NAMALWA (cell line): ENCODE data around the gene LFNG.
A peak's percentile ranks its signal among the peaks of the same experiment; 100 is the strongest.

Source experiments
- DNase-seq: peaks from one replicate; pipeline ENCODE4 v3.0.0-alpha.2; 2015; ENCODE audit warnings: low spot score

LFNG gene

DNA sequence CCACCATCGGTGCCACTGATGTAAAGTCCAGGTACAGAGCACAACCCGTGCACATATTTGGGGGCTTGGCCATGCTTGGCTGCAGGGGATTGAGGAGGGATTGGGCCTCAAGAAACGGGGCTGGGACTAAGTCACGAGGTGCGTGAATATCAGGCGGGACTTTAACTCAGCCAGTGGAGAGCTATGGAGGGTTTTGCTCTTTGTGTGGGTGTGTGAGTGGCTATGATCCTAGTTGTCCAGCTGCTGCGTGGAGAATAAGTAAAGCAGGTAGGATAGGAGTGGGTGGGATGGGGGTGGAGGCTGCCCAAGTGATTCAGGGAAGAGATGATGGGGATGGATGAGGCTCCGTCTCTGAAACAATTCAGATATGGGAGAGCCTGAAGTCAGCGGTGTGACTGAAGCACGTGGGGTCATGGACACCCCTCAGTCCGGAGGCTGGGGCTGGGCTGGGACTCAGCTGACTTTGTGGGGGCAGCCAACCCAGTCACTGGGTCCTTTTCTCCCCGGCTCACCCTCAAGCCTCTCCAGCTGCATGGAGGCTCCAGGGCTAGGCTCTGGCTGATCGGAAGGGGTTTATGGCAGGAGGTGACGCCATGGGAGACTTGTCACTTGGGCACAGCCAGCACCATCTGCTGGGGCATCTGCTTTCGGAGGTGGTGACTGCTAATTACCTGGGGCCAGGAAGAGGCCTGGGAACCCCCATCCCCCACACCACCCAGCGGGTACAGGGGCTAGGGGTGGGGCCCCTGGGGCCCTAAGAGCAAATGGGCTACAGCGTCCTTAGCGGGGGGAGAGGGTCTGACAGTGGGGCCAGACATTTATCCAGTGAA, 1.7 kb upstream of the LFNG start:
- DNase-seq: peak; percentile 26

DNA sequence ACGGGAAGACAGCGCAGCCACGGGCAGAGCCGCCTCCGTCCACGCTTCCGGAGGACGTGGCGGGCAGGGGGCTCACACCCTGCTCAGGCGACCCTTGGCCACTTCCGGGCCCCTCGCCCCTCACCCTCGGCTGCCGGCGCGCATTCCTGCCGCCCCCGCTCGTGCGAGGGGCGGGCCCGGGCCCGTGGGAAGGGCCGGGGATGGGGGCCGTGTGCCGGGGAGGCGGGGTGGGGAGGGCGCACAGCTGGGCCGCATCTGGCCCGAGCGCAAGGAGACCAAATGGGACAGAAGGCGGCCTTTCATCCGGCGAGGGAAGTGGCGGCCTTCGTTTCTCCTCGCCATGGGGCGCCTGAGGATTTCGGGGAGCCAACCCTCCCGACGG, 846 bp upstream of the LFNG start:
- no peak for DNase-seq

DNA sequence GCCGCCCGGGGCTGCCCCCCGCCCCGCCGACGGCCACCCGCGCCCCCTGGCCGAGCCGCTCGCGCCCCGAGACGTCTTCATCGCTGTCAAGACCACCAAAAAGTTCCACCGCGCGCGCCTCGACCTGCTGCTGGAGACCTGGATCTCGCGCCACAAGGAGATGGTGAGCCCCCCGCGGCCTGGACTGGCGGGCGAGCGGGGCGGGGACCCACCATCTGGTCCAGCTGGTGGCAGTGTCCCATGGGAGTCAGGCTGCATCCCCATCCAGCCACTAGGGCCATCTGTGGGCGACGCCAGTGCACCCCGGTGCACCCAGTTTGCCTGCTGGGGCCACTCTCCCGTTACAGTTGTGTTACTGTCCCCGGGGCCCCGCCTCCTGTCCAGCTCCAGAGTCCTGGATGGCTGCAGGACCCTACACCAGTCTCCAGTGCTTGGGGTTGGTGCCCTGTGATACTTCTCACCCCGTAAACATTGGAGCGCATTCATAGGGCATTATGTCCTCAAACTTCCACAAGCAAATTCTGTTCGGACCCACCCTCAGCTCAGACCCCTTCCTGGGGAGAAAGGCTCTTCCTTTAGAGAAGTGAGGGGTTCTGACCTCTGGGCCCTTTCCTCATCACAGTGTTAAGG, 672 bp downstream of the LFNG start:
- peak; percentile 68 for DNase-seq

DNA sequence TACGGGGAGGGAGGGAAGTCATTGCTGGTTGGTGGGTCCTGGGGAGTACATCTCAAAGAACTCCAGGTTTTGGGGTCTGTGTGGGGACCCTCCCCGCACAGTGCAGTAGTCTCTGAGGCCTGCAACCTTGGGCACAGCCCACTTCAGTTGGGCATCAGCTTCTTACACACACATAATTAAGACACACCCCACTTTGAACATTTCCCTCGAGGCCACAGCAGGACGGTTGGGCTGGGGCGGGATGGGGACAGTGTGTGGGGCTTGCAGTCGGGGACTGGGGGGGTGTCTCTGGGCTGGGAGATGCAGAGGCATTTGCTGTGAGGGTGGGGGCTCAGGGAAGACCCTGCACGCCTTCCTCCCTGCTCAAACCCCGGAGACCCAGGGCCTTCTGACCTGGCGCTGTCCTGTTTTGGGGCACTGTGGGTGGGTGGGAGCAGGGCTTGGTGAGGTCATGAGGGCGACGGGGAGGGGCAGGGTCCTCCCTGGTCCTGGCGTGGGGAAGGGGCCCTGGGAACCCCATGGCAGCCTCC, 1.3 kb downstream of the LFNG start:
- peak; percentile 50 for DNase-seq

DNA sequence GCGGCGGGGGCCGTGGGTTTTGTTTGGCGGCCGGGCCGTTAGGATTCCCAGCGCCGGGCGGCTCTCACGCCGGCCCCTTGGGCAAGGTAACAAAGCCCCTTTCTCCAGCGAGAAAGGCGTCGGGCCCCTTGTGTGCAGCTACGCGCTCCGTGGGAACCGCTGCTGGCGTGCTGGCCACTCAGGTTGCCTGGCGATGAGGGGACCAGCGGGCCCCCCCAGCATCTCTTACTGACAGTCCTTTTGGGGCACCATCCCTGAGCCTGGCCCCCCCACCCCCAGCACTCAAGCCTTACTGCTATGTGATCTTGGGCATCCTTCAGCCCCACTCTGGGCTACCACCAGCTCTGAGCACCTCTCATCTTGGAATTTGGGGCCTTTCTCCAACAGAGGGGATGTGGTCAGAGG, 1.8 kb downstream of the LFNG start:
- peak; percentile 23 for DNase-seq

DNA sequence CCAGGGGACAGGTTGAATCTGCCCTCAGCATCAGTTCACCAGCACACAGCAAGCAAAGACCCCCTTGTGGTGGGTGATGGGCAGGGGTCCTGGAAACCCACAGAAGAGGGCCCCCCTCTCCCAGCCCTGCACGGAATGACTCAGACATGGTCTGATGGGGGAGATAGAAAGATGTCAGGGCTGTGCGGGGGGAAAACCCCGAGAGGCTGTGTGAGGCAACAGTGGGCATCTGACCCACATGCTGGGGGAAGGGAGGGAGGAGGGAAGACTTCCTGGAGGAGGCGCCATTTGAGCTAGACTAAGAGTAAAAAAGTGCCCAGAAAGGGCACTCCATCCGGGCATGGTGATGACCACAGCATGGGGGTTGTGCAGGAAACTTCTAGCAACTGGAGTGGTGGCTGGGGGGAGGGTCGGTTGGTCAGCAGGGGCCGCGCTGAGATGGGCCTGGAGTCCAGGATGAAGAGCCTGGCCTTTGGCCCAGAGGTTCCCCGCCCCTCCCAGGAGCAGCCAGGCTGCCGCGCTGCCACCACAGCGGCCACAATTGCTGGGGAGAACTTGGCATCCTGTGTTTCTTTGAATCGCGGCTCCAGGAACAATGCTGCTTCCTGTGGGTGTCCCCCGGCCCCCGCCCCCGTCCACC, 2.5 kb downstream of the LFNG start:
- DNase-seq: peak; percentile 50

DNA sequence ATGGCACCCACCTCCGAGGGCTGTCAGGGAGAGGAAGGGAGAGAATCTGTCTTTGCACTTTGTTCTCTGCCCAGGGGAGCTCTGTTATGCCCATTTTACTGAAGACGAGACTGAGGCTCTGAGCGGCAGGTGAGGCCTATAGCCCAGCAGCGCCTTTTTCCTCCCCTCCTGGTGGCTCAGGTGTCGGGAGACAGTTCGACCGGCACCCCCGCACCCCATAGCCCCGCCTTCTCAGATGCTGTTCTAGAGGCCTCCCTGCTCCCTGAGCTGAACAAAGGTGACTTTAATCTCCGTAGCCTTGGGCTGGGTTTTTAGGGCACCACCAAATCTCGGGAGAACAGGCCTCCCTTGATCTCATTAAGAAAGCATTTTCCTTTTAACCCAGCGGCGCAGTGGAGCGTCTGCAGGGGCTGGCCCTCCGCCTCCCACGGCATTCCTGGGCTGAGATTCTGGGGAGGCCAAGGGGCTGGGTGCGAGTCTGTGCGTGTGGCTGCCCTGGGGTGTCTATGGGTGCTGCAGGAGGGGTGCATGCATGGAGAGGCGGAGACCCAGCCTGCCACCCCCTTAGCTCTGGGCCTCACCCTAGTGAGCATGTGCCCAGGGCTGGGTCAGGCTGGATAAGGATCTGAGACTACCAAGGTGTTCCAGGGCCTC, 3.3 kb downstream of the LFNG start:
- peak; percentile 21 for DNase-seq

DNA sequence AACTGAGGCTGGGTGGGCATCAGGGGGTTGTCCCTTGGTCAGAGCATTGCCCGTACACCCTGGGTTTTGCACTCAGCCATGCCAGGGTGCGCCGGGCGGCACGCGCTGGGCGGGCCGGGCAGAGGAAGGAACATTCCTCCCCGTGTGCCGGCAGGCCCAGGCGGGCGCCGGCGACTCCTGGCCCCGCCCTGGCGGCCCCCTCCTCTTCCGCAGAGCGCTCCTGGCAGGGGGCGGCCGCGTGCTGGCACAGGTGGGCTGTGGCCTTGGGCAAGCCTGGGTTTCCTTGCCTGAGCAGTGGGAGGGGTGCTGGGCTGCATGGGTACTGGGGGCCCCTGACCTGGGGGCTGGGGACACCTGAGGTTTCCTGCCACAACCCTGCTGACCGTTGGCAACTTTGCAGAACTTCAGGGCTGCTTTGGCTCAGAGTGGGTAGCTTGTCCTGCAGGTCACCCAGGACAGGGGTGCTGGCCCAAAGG, 3.9 kb downstream of the LFNG start:
- no peak for DNase-seq

DNA sequence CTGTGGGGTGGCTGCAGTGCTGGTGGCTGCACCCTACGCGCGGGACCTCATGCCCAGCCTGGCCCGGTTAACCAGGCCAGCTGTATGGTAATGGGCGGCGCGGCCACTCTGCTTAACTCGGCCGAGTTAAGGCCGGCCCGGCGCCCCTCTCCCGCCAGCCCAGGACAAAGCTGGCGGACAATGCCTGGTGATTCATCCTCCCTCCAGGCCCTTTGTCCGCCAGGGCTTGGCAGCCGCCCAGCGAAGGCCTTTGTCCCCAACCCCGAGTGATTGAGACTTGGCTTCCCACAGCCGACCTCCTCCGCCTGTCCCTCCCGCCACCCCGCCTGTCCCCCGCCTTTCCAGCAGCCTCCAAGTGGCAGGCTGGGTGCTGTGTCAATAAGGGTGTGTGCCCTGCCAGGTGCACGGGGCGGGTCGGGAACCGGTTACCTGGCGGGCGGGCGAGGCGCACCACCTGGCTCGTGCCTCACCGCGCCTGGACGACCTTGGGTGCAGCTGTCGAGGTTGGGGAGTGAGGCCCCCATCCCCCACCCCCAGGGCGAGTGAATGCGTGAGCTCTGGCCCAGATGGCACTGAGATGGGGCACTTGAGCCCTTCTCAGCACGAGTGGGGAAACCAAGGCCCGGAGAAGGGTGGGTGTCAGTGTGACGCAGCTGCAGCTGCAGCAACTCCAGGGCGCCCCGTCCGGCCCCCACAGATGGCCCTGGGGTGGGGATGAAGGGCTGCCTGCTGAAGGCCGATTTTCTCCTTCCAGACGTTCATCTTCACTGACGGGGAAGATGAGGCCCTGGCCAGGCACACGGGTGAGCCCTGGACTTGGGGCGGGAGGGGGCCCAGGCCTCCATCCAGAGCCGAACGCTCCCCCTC, 4.6 kb downstream of the LFNG start:
- DNase-seq: peak; percentile 51

DNA sequence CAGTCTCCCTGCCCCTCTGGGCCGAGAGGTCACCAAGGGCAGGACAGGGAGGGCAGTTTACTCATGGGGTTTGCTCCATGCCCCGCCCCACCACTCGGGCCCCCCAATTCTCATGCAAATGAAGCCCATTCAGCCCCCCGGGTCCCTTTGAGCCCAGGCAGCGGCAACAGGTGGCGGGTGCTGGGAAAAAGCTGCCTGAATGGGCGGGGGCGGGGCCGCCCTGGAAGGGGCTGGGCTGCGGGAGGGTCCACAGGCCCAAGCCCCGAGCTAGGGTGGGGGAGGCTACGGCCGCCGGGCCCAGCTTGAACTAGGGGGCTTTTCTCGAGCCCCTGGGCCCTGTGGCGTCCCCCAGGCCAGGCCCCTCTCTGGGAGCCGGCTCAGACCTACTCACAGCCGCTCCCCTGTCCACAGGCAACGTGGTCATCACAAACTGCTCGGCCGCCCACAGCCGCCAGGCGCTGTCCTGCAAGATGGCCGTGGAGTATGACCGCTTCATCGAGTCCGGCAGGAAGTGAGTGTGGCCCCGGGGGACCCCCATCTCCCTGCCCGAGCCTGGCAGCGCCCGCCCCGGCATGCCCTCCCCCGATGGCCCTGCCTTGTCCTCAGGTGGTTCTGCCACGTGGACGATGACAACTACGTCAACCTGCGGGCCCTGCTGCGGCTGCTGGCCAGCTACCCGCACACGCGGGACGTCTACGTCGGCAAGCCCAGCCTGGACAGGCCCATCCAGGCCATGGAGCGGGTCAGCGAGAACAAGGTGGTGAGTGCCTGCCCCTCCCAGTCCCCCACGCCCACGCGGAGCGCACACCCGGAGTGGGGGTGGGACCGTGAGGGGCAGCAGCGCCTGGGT, 5.5 kb downstream of the LFNG start:
- DNase-seq: no peak

DNA sequence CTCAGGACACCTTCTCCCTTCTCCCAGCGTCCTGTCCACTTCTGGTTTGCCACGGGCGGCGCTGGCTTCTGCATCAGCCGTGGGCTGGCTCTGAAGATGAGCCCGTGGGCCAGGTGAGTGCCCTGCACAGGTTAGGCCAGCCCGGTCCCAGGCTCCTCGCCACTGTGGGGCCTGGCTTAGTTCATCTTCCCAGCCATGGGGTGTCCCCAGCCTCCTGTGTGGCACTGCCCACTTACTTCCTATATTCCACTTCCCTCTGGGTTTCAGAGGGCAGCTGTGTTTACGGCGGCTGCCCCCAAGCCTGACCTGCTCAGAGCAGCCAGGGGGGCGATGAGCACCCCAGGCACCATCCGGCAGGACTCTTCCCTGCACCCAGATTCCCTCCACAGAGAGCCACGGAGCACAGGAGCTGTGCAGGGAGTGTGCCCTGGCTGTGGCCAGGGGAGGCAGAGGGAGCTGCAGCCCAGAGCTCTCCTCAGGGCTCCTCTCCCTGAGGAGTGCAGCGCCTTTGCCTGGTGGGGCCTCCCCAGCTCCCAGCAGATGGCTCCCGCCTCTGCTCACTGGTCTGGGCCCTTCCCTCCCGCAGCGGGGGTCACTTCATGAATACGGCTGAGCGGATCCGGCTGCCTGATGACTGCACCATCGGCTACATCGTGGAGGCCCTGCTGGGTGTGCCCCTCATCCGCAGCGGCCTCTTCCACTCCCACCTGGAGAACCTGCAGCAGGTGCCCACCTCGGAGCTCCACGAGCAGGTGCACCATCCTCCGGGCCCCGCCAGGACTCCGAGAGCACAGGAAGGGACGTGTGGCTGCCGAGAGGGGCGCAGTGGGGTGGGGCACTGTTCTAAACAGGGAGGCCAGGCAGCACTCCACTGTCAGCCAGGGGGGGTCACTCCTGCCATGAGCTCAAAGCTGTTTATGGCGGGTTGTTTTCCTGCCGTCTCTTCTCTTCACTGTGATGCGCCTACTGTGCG, 6.4 kb downstream of the LFNG start:
- DNase-seq: no peak

DNA sequence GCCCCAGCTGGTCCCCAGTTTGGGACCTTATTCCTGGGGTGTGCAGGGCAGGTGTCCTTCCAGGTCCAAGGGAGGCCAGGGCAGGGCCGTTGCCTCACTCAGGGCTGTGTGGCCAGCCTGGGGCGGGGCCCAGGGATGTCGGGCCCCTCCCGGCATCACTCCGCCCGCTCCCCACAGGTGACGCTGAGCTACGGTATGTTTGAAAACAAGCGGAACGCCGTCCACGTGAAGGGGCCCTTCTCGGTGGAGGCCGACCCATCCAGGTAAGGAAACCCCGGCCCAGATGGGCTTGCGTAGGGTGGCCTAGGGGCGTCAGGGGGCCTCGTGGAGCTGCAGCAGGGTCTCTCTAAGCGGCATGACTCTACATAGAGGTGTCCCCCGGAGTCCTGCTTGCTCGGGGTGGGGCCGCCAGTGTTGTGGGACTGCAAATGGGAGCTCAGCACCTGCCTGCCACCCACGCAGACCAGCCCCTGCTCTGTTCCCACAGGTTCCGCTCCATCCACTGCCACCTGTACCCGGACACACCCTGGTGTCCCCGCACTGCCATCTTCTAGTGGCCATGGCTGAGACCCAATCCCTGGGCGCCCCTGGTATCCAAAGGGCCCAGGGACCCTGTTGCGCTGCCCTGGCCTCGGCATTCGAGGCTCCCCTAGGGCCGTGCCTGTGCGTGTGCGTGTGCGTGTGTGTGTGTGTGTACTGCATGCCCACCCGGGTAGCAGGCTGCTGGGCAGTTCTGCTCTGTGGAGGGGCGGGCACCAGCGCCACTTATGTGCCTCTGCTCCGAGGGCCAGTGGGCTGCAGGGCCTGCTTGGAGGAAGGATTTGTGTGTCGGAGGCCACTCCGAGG, 7.3 kb downstream of the LFNG start:
- DNase-seq: no peak

DNA sequence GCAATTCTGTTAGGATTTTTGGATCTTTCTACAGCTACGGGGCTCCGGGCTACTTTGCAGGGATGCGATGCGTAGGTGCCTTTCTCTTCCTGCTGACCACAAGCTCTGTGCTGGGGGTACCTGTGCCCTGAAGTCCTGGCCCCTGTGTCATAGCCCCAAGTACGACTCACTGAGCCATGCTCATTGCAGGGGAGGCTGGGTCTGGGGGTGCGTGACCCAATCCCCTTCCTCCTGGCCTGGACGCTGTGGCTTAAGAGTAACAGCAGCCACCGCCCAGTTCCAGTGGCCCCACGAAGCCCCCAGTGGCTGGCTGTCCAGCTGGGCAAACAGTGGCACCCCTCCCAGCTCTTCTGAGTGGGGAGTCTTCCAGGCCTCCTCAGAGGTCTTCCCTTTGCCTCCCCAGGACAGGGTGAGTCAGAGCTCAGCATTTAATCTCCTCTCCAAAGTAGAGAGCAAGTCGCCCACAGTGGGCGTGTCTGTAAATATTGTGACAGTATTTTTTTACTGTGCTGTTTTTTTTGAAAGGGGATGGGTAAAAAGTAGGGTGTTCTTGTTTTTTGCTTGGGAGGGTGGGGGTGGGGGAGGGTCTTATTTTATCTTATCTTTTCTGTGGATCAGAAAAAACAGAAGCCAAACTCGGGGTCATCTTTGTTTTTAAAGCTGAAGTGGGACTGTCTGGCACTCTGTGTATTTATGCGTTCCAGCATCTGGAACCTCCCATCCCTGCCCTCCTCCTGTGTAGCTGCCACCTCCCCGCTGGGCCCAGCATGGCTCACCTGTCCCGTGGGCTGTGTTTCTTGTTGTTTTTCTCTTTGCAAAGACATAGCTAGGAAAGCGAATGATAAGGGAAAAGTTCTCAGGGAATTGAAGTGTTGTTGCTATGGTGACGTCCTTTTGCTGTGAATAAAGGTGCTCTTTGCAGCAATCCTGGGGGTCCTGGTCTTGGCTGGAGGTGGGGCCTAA, 8.2 kb downstream of the LFNG start:
- DNase-seq: peak; percentile 48

DNA sequence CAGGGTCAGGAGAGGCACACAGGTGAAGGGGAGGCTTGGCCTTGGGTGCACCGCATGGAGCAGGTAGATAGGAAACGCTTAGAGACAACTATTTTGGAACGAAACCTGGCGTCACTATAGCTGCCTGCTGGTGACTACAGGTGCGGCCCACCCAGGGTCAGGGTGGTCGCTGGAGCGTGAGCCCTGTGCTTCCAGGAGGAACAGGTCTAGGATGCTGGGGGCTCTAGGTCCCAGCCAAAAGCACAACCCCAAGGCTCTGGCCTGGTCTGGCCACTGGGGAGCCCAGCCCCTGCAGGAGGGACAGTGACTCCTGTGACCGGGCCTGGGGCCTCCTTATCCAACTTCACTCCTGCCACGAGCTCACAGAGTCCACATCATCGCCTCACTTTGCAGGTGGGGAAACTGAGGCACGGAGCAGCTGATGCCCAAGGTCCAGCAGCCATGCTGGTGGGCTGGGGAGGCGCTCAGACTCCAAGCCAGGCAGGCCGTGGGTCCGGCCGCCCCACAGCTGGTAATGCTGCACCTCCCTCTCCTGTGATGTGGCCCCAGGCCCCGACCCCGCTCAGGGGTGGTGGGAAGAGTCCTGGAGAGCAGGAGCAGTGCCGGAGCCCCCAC, 9.0 kb downstream of the LFNG start:
- no peak for DNase-seq

DNA sequence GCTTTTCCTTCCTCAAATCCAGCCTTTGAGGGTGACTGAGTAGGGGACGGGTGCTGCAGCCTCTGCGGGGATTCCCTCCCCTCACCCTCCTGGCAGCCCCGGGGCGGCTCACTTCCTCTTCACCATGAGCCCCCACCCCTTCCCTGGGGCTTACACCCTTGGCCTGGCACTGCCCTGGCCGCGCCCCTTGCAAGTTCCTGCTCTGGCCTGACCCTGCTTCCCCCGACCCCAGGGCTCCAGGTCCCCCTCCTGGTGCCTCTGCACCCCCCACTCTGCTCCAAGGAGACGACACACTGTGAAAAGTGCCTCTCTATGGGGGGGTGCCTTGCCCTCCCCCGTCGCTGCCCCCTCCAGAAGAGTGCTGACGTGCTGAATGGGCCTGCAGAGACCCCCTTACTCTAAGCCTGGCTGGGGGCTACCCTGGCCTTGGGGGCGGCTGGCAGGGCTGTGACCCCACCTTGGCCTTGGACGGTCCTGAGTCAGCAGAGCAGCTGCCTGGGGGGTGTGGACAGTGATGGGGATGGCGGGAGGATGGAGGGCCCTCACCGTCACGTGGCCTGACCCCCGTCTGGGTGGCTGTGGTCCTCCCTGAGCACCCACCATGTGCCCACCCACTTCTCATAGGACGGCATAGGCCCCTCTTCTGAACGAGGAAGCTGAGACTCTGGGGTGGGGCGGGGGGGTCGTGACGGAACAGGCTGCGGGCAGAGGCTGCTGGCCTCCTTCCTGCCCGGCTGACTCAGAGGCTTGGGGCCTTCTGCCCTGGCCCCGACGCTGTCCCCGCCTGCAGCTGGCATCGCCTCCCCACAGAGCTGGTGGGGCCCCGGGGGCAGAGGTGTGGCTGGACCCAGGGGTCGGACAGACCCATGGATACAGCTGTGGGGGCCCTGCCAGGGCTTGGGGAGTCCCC, 9.8 kb downstream of the LFNG start:
- DNase-seq: peak; percentile 81
